Skeletal muscle tissue (tissue), 4 donors: ENCODE results near the gene AAR2. TPM values are rescaled to one million over a fixed set of nuclear protein-coding genes. Genes with fewer than 3 reads are reported as not detected.

Experiments used
- H3K27ac ChIP-seq: one replicate; pipeline ENCODE4 v1.7.0; 2013; ENCODE audit warnings: mild to moderate bottlenecking, low read depth, low read length, inconsistent platforms
- H3K27me3 ChIP-seq, 3 donors: one replicate each; pipeline ENCODE4 v1.7.0; 2013; ENCODE audit warnings: low read length in 3 of 3; ENCODE audit not compliant: control insufficient read depth in 3 of 3, insufficient read depth in 3 of 3
- H3K36me3 ChIP-seq, 3 donors: one replicate each; pipeline ENCODE4 v1.7.0; 2013; ENCODE audit warnings: low read length in 3 of 3; ENCODE audit not compliant: control insufficient read depth in 3 of 3, insufficient read depth in 3 of 3
- H3K4me1 ChIP-seq, 3 donors: one replicate each; pipeline ENCODE4 v1.7.0; 2013; ENCODE audit warnings: low read length in 3 of 3, mild to moderate bottlenecking in 3 of 3; ENCODE audit not compliant: control insufficient read depth in 3 of 3, insufficient read depth in 3 of 3
- H3K4me3 ChIP-seq, 3 donors: one replicate each; pipeline ENCODE4 v1.7.0; 2013; ENCODE audit warnings: low read length in 3 of 3
- H3K9ac ChIP-seq, 3 donors: one replicate each; pipeline ENCODE4 v1.7.0; 2013; ENCODE audit warnings: low read length in 3 of 3, mild to moderate bottlenecking in 3 of 3, moderate library complexity in 2 of 3, low read depth in 1 of 3
- H3K9me3 ChIP-seq, 3 donors: one replicate each; pipeline ENCODE4 v1.7.0; 2013; ENCODE audit warnings: low read length in 3 of 3; ENCODE audit not compliant: control insufficient read depth in 3 of 3
- total RNA-seq: library from RNA; depleted of rRNA; stranded (reverse); fragments of >200 nt; gene quantifications from one replicate; pipeline ENCODE4 v1.2.3, GENCODE V29; 2014
- donor health status: Osteomylitis.

AAR2 gene, protein sequence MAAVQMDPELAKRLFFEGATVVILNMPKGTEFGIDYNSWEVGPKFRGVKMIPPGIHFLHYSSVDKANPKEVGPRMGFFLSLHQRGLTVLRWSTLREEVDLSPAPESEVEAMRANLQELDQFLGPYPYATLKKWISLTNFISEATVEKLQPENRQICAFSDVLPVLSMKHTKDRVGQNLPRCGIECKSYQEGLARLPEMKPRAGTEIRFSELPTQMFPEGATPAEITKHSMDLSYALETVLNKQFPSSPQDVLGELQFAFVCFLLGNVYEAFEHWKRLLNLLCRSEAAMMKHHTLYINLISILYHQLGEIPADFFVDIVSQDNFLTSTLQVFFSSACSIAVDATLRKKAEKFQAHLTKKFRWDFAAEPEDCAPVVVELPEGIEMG
- 25.1 TPM for total RNA-seq

- Histone ChIP-seq H3K4me1 (peaks cover 16 to 27% (median 17%) of the 10 kb centered on the region in 3 donors), H3K9ac (peak within 1 kb of the TSS; percentile 90 to 95 (median 95)), H3K9me3 (no peaks in the 10 kb centered on the region), H3K27me3 (peaks cover 0 to 2% (median 0%) of the 10 kb centered on the region in 3 donors), H3K36me3 (peaks cover 9 to 12% (median 12%) of the 10 kb centered on the region in 3 donors), H3K4me3 (peak within 1 kb of the TSS; percentile 81 to 96 (median 86)), H3K27ac (peak within 1 kb of the TSS; percentile 76)
Measured at GRCh38 chr20:36235892-36236785, at the start of gene AAR2. Gene AAR2, plus strand, starts transcription at chr20:36236478. Its CDS starts 3,391 bp downstream, at chr20:36239869.

- no peak overlapping the region for H3K4me3 ChIP-seq
- H3K9me3 ChIP-seq: no peaks in the 10 kb centered on the region
- H3K36me3 ChIP-seq: peaks cover 6 to 33% (median 13%) of the 10 kb centered on the region in 3 donors
Measured at GRCh38 chr20:36193977-36194712, 42.1 kb upstream of the AAR2 start.

DNA sequence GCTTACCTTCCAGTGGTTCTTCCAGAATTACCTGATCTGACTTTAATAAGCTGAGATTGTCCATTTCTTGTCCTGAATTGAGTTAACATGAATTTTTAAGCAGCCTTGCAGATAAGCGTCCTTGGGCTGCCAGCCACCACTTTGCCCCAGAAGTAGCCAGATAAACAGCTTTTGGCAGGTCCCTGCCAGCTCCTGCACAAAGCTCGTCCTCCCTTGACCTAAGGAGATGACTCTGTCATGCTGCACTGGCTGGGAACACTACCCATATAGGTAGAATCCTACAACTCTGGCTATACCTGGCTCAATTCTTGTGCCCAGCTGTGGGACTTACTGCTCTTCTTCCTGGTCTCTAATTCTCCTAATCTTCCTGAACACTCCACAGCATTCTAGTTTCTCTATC lies 39.6 kb upstream of the AAR2 start:
- no peaks in the 10 kb centered on the region for H3K4me1 ChIP-seq
- H3K9ac ChIP-seq: no peak overlapping the region
- H3K27me3 ChIP-seq: no peaks in the 10 kb centered on the region
- peaks cover 3 to 24% (median 6%) of the 10 kb centered on the region in 3 donors for H3K36me3 ChIP-seq
- H3K9me3 ChIP-seq: no peaks in the 10 kb centered on the region
- no peak overlapping the region for H3K27ac ChIP-seq
- H3K4me3 ChIP-seq: no peak overlapping the region

More at GRCh38 chr20:36193977-36194712, 42.1 kb upstream of the AAR2 start:
- Histone ChIP-seq H3K4me1 (no peaks in the 10 kb centered on the region), H3K27ac (no peak overlapping the region), H3K9ac (no peak overlapping the region), H3K27me3 (no peaks in the 10 kb centered on the region)

DNA sequence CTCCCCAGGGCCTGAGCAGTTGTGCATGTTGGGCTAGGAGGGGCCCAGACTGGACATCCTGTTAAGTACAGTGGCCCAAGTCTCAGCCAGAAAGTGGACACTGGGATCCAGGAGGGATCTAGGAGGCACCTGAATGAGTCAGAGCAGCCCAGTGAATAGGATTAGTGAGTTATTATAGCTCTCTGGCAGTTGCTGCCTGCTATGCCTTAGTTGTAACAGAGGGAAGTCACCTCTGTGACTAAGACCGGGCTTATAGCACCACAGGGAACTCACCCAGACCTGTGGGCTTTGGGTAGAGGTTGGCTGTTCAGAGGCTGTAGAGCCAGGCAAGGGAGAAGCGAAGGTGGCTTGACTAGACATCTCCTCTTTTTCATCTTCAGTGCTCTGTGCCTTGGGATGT lies 39.0 kb upstream of the AAR2 start:
- H3K27me3 ChIP-seq: no peaks in the 10 kb centered on the region
- no peak overlapping the region for H3K4me3 ChIP-seq
- H3K36me3 ChIP-seq: peaks cover 3 to 24% (median 6%) of the 10 kb centered on the region in 3 donors
- no peaks in the 10 kb centered on the region for H3K4me1 ChIP-seq
- H3K27ac ChIP-seq: no peak overlapping the region
- H3K9ac ChIP-seq: no peak overlapping the region
- no peaks in the 10 kb centered on the region for H3K9me3 ChIP-seq

DNA sequence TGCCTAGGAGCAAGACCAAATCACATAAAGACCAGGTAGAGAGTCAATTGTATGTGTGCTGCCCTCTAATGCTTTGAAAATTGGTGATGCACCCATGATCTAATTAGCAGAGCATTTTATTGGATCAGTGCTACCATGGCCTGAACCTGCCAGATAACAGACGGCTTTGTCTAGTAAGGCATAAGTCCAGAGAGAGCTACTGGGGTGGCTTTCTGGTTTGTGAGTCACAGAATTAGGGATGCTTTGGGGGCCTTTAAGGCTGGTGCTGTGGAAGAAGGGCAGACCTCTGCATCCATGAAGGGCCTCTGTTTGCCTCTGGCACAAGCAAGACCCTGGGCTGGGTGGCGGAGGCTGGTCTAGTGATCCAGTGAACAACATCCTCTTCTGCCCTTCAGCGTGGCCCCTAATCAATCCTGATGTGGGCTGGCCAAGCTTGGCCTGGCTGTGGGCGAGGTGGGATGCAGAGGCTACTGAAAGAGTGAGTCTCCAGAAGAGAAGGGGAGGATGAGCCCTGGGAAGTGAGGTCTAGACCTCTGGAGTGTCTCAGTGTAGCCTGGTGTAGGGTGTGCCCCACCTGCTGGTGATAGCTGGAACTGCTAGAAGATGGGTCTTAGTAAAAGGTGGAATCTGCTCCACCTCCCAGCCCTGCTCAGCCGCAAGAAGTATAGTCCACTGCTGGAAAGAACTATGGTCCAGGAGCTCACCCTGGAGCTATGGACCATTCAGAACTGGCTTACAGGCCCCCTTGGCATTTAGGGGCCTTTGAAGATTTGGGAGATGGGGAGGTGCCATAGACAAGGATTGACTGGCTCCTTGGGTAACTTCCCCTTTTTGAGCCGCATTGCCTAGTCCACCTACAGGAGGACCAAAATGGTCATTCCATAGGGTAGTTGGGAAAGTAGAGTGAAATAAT lies 36.7 kb upstream of the AAR2 start:
- no peak overlapping the region for H3K27ac ChIP-seq
- peaks cover 0 to 13% (median 0%) of the 10 kb centered on the region in 3 donors for H3K36me3 ChIP-seq
- H3K27me3 ChIP-seq: no peaks in the 10 kb centered on the region
- H3K4me1 ChIP-seq: peaks cover 0 to 2% (median 0%) of the 10 kb centered on the region in 3 donors
- no peak overlapping the region for H3K4me3 ChIP-seq
- H3K9me3 ChIP-seq: no peaks in the 10 kb centered on the region
- no peak overlapping the region for H3K9ac ChIP-seq

- no peaks in the 10 kb centered on the region for H3K27me3 ChIP-seq
- H3K4me3 ChIP-seq: no peak overlapping the region
- no peak overlapping the region for H3K27ac ChIP-seq
- H3K4me1 ChIP-seq: peaks cover 0 to 2% (median 0%) of the 10 kb centered on the region in 3 donors
- peaks cover 0 to 10% (median 2%) of the 10 kb centered on the region in 3 donors for H3K36me3 ChIP-seq
- H3K9ac ChIP-seq: no peak overlapping the region
- no peaks in the 10 kb centered on the region for H3K9me3 ChIP-seq
Measured at GRCh38 chr20:36200451-36200850, 35.8 kb upstream of the AAR2 start.

DNA sequence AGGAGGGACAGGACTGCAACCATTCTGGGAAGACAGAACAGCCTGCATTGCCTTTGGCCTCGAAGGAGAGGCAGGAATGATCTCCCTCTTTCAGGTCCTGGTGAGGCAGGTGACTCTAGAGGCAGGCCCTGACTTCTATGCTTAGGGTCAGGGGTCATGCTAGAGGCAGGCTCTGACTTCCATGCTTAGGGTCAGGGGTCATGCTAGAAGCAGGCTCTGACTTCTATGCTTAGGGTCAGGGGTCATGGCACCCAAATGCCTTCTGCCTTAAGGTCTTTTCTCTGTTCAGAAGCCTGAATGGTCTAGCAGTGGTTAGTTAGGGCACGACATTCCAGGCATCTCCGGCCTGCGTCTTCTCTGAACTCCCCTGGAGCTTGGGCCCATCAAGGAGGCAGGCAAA lies 35.1 kb upstream of the AAR2 start:
- H3K9me3 ChIP-seq: no peaks in the 10 kb centered on the region
- peaks cover 0 to 2% (median 0%) of the 10 kb centered on the region in 3 donors for H3K4me1 ChIP-seq
- H3K9ac ChIP-seq: peak overlapping the region in 1 of 3 donors; percentile 33
- H3K27ac ChIP-seq: no peak overlapping the region
- H3K27me3 ChIP-seq: no peaks in the 10 kb centered on the region
- H3K4me3 ChIP-seq: no peak overlapping the region
- peaks cover 0 to 5% (median 3%) of the 10 kb centered on the region in 3 donors for H3K36me3 ChIP-seq

GRCh38 chr20:36202891-36203338 lies 33.4 kb upstream of the AAR2 start:
- H3K4me3 ChIP-seq: no peak overlapping the region
- no peak overlapping the region for H3K27ac ChIP-seq
- H3K36me3 ChIP-seq: peaks cover 0 to 5% (median 2%) of the 10 kb centered on the region in 3 donors
- H3K4me1 ChIP-seq: peaks cover 0 to 2% (median 0%) of the 10 kb centered on the region in 3 donors
- H3K9ac ChIP-seq: no peak overlapping the region
- H3K9me3 ChIP-seq: no peaks in the 10 kb centered on the region
- H3K27me3 ChIP-seq: no peaks in the 10 kb centered on the region

DNA sequence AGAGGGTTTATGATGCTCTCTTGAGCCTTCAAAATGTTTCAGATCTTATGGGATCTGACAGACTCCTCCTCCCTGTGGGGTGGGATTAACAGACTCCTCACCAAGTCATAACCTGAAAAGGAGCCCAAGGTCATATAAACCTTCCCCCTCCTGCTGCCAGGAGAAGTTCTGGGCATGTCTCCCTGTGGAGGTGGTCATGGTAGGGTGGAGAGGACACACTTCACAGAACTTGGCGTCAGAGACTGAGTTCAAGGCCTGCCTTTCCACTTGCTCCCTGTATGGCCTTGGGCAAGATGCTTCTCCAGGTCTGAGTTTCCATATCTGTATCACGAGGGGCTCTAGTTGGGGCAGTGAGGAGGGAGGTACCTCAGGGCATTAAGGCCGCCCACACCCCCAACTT lies 32.4 kb upstream of the AAR2 start:
- H3K27me3 ChIP-seq: no peaks in the 10 kb centered on the region
- H3K4me1 ChIP-seq: peaks cover 0 to 2% (median 0%) of the 10 kb centered on the region in 3 donors
- peaks cover 0 to 6% (median 5%) of the 10 kb centered on the region in 3 donors for H3K36me3 ChIP-seq
- no peak overlapping the region for H3K4me3 ChIP-seq
- no peak overlapping the region for H3K9ac ChIP-seq
- H3K27ac ChIP-seq: no peak overlapping the region
- H3K9me3 ChIP-seq: no peaks in the 10 kb centered on the region
